HFFc6 (cell line): ENCODE measurements around the gene GK. TPM values are rescaled to one million over a fixed set of nuclear protein-coding genes. Genes with fewer than 3 reads are reported as not detected.

ENCODE experiments used
- DNase-seq: peaks from one replicate; pipeline ENCODE4 v3.0.0-alpha.2; 2018
- H3K27ac Mint-ChIP-seq: 2 replicates; pipeline ENCODE4 v1.8.0; 2020; ENCODE audit warnings: mild to moderate bottlenecking, mixed read lengths
- H3K27me3 Mint-ChIP-seq: 2 replicates; pipeline ENCODE4 v1.8.0; 2021; ENCODE audit warnings: mild to moderate bottlenecking, moderate library complexity, mixed read lengths; ENCODE audit not compliant: insufficient read depth
- H3K36me3 Mint-ChIP-seq: 2 replicates; pipeline ENCODE4 v1.8.0; 2021; ENCODE audit warnings: low read depth, mixed read lengths
- H3K4me1 Mint-ChIP-seq: 2 replicates; pipeline ENCODE4 v1.8.0; 2020; ENCODE audit warnings: low read depth, mixed read lengths
- H3K4me3 Mint-ChIP-seq: 2 replicates; pipeline ENCODE4 v1.8.0; 2020; ENCODE audit warnings: mild to moderate bottlenecking, moderate library complexity, mixed read lengths
- H3K9me3 Mint-ChIP-seq: 2 replicates; pipeline ENCODE4 v1.8.0; 2020; ENCODE audit warnings: mild to moderate bottlenecking, mixed read lengths
- CTCF ChIP-seq: fragments of 200-600 bp; sonication (generic); IDR thresholded peaks from 2 replicates; pipeline ENCODE4 v1.5.0; 2021; ENCODE audit warnings: antibody characterized with exemption, mild to moderate bottlenecking
- total RNA-seq, 6 experiments: library from RNA; stranded (reverse); fragmentation: NEBNext Ultra II Directional; extraction: Animal tissue kit (Norgen Biotek cat#: 25700); gene quantifications; 2 replicates in 1 of 6; 3 replicates in 5 of 6; pipeline ENCODE4 v1.2.3, GENCODE V29; 2021

GK gene
- total RNA-seq, 6 experiments from 2014 or later = 5.2 to 8.7 (median 7.9) TPM

- H3K4me1 Mint-ChIP-seq = peaks cover 19% of the 10 kb centered on the region; the same call in 1 of the 2 replicates
- H3K27me3 Mint-ChIP-seq = no peaks in the 10 kb centered on the region
- H3K27ac Mint-ChIP-seq = no peak overlapping the region; the same call in 1 of the 2 replicates
- H3K4me3 Mint-ChIP-seq = no peak overlapping the region
- peak; percentile 24 for DNase-seq
- no peak for TF ChIP-seq CTCF
- no peaks in the 10 kb centered on the region for H3K36me3 Mint-ChIP-seq
- H3K9me3 Mint-ChIP-seq = no peaks in the 10 kb centered on the region
Measured at GRCh38 chrX:30615229-30615628, 38.0 kb upstream of the GK start.

- H3K9me3 Mint-ChIP-seq = peaks cover 9% of the 10 kb centered on the region
- peaks cover 7% of the 10 kb centered on the region; the same call in 1 of the 2 replicates for H3K36me3 Mint-ChIP-seq
- H3K27ac Mint-ChIP-seq = no peak overlapping the region
- no peak overlapping the region for H3K4me3 Mint-ChIP-seq
- TF ChIP-seq CTCF = 0 out of 2 replicates have a peak, but pooled peaks have one; percentile 22
- DNase-seq = no peak
- peaks cover 1% of the 10 kb centered on the region; the same call in 1 of the 2 replicates for H3K27me3 Mint-ChIP-seq
- H3K4me1 Mint-ChIP-seq = peaks cover 31% of the 10 kb centered on the region
Measured at GRCh38 chrX:30618160-30618765, 35.0 kb upstream of the GK start.

GRCh38 chrX:30620125-30620524 lies 33.1 kb upstream of the GK start:
- H3K4me3 Mint-ChIP-seq = no peak overlapping the region
- peaks cover 27% of the 10 kb centered on the region for H3K4me1 Mint-ChIP-seq

GRCh38 chrX:30620980-30621618 lies 32.1 kb upstream of the GK start:
- peaks cover 23% of the 10 kb centered on the region for H3K4me1 Mint-ChIP-seq
- peaks cover 1% of the 10 kb centered on the region; the same call in 1 of the 2 replicates for H3K27me3 Mint-ChIP-seq
- H3K27ac Mint-ChIP-seq = no peak overlapping the region

More at GRCh38 chrX:30620125-30620524, 33.1 kb upstream of the GK start:
- Mint-ChIP-seq H3K36me3 (peaks cover 7% of the 10 kb centered on the region; the same call in 1 of the 2 replicates), H3K9me3 (peaks cover 9% of the 10 kb centered on the region), H3K27ac (no peak overlapping the region), H3K27me3 (peaks cover 1% of the 10 kb centered on the region; the same call in 1 of the 2 replicates)
- DNase-seq = no peak
- no peak for TF ChIP-seq CTCF

GRCh38 chrX:30622361-30622760 lies 30.9 kb upstream of the GK start:
- Mint-ChIP-seq H3K9me3 (peaks cover 9% of the 10 kb centered on the region), H3K4me3 (no peak overlapping the region), H3K27me3 (peaks cover 1% of the 10 kb centered on the region), H3K36me3 (peaks cover 7% of the 10 kb centered on the region; the same call in 1 of the 2 replicates), H3K4me1 (peaks cover 23% of the 10 kb centered on the region), H3K27ac (no peak overlapping the region)
- DNase-seq = no peak
- no peak for TF ChIP-seq CTCF

More at GRCh38 chrX:30620980-30621618, 32.1 kb upstream of the GK start:
- TF ChIP-seq CTCF = no peak
- Mint-ChIP-seq H3K4me3 (no peak overlapping the region), H3K9me3 (peaks cover 9% of the 10 kb centered on the region), H3K36me3 (peaks cover 7% of the 10 kb centered on the region; the same call in 1 of the 2 replicates)
- peak; percentile 82 for DNase-seq
